GM18526 (cell line): ENCODE data around the gene STAB1.

ENCODE experiments used
- POLR2A ChIP-seq: IDR thresholded peaks from 3 replicates; pipeline ENCODE4 v1.6.1; 2011; ENCODE audit not compliant: insufficient read length; ENCODE audit errors: extremely low read depth

The STAB1 gene

DNA sequence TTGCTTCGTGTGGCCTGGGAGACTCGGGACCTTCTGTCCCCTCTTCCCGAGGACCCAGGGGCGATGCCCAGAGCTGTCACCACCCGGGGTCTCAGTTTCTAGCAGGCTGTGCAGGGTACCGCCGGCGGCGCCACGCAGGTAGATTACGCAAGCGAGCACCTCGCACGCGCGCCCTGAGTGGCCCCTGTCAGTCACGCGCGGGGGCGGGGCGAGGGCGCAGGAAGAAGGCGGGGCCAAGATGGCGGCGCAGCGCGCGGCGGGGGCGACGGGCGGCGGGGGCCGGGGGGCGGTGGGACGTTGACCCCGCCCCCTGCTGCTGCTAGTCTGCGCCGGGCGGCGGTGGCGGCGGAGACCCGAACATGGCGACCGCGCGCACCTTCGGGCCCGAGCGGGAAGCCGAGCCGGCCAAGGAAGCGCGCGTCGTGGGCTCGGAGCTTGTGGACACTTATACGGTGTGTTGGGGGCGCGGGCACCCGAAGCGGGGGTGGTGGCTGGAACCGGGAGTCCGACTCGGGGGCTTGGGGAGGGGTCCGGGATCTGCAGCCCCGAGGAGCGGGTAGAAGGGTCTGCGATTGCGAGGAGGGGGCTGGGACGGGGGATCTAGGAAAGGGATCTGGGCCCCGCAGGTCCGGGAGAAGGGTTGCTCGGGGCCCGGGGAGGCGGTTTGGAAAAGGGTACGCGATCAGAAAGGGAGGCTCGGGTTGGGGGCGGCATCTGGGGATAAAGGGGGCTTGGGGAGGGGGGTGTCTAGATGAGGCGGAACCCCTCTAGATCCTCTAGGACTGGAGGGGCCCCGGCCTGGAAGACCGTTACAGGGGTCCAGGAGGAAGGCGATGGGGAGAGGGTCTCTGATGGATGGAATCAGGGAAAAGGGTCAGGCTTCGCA lies 39.6 kb upstream of the STAB1 start, which contains the start of gene NISCH:
Gene NISCH, plus strand, starts transcription at position 322 of the 886 bp plus-strand sequence. Its CDS starts 38 bp downstream, at position 360.
- TF ChIP-seq POLR2A: peak; percentile 91

DNA sequence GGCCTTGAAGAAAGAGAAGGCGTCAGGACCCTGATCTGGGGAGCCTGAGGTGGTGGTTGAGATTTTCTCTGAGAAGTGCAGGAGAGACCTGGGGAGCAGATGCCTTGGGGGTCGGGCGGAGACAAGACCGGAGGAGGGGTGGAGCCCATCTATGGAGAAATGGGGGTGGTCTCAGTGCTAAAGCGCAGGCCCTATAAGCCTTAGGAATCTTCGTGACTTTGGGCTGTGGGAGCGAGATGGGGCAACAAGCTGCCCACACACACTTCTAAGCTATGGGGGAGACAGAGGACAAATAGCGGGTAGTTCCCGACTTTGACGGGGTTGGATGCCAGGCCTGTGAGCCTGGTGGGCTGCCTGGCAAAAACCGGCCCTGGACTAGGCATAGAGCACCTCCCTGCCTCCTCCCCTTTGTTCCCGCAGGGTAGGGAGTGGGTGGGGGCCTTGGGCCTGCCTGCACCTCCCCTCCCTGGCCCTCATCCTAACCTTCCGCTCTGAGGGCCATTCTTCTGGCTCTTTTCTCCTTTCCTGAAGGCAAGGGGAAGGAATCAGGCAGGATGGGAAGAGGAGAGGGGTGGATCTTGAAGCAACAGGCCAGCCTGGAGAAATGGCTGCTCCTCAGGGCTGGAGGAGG lies 38.9 kb upstream of the STAB1 start:
- TF ChIP-seq POLR2A: no peak

DNA sequence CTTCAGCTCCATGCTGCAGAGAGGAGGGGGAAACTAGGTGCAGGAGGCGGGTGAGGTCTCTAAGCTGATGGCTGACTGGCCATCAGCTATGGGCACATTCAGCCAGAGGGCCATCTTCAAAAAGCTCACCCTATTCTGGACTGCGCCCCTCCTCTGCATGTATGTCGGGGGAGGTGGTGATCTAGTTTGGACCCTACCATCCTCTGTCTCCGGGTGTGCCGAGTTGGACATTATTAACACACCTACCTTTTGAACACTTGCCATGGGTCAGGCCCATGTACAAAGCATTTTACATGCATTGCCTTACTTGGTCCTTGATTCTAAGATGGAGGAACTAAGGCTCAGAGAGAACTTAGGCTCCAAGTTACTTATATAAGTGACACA lies 38.3 kb upstream of the STAB1 start:
- no peak for TF ChIP-seq POLR2A

DNA sequence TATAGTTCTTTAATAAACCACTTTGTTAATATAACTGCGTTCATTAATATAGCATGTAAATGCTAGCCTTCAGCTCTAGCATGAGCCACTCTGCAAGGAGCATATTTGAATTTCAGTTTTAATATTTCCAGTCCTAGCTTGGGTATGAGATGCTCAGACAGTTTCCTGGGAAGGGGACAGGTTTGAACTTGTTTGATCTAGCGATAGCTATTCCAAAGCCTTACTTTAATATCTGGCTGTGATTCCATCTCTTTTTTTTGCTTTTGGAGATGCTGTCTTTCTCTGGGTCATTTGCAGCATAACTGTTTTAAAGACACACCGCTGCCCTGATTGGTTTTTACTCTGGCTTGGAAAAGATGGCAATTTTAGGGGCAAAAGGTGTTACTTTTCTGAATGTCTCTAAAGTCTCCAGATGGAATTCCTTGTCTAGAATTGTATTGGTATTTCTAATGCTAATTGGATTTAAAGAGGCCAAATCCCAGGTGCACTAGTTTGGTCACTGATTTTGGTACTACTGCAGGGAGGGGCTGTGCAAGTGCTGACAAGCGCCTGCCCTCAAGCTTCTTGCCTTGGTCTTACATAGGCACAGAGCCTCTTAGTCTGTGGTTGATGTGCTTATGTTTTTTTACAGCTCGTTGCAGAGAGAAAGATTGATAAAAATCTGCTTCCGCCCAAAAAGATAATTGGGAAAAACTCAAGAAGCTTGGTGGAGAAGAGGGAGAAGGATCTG lies 36.9 kb upstream of the STAB1 start:
- TF ChIP-seq POLR2A: no peak

DNA sequence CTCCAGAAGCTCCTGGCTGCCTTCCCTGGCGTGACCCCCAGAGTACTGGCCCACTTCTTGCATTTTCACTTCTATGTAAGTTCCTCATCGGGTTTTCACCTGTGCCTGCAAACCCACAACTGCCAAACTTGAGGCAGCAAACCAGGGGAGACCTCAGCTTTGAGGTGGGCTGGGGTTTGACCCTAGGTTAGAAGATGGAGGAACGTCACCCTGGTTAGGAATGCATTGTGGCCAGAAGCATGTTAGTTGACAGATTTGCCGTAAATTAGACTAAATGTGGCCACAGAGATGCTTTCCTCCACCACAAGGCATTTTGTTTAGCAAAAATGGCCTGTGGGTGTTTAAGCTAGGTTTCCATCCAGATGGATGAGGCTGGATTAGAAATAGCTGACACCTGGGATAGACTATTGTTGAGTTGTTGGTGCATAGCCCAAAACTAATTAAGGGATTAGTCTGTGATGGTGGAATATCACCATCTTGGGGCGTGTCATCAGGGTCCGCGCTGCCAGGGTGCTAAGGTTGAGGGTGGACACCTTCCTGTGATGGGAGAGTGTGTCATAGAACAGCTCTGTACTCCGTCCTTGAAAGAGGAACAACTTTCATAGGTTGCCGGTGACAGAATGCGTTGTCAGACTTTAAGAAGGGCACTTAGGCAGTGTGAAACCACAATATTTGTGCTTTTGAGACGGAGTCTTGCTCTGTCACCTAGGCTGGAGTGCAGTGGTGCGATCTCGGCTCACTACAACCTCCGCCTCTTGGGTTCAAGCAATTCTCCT lies 36.2 kb upstream of the STAB1 start:
- no peak for TF ChIP-seq POLR2A

DNA sequence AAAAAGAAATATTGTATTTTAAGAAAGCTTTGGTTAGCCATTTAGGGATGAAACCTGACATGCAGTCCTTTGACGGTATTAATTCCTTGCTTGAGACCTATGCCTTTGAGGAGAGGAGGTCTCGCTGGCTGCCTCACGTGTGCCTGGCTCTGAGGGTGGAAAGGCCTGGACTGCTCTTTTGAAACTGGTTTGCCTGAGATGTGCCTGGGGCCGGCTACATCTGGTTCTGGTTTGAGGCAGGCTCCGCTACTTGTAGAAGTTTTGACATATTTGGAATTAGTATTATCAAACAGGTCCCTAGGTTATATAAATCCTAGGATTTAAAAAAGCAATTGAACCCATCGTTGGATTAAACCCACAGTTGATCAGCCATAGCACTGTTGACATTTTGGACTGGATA lies 33.3 kb upstream of the STAB1 start:
- TF ChIP-seq POLR2A: no peak

DNA sequence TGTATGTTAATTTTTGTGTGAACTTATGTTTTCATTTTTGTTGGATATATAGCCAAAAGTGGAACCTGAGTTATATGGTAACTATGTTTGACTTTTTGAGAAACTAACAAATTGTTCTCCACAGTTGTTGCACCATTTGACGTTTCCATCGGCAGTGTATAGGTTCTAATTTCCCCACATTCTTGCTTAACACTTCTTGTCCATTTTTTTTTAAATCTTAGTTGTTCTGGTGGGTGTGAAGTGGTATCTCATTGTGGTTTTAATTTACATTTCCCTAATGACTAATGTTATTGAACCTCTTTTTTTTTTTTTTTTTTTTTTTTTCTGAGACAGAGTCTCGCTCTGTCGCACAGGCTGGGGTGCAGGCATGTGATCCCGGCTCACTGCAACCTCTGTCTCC lies 31.7 kb upstream of the STAB1 start:
- no peak for TF ChIP-seq POLR2A

DNA sequence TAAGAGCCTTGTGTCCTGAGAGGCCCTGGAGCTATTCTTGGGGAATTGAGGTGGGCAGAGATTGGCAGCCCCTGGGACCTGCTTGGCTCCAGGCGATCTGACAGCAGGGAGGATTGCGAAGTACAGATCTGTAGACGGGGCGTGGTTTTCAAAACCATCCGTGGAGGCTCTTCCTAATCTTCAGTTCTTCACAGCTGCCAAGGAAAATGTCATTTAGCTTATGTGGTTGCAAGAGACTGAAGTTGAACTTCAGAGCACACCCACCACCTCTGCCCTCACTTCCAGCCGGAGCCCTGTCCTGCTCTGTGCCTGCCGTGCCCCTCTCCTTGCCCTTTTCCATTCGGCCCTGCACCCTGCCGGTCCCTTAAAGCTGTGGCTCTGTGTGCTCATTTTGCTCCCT lies 26.8 kb upstream of the STAB1 start:
- TF ChIP-seq POLR2A: no peak

DNA sequence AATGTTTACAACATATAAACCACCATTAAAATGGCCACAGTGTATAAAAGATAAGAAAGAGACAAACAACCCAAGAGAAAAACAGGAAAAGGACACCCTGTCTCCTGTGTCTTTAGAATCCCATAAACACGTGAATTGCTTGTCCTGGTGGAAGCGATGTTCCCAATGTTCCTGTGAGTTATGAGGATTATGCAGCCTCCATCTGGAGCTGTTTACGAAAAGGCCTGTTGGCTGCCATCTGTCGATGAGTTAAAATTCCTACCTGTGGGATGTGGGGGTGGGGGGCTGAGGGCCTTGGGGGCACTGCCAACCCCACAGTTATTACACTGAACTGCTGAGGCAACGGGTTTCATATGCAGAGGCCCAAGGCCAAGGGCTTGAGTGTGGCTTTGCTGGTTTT lies 26.1 kb upstream of the STAB1 start:
- no peak for TF ChIP-seq POLR2A

DNA sequence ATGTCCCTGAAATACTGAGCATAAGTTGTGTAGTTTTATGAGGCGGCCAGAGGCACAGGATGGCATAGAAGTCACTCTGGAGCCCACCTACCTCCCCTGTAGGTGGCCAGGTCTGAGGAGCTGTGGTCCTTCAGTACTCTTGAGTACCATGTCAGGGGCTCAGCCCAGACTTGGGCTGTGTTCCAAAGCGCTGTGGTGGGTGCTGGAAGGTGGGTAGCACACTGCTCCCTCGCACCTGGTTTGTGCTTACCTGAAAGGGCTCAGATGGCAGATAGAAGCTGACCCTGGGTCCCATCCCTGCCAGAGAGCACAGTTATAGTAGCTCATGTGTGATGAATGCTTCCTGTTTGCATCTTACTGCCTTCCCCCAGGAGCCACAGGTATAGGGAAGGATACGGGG lies 24.2 kb upstream of the STAB1 start:
- TF ChIP-seq POLR2A: no peak

DNA sequence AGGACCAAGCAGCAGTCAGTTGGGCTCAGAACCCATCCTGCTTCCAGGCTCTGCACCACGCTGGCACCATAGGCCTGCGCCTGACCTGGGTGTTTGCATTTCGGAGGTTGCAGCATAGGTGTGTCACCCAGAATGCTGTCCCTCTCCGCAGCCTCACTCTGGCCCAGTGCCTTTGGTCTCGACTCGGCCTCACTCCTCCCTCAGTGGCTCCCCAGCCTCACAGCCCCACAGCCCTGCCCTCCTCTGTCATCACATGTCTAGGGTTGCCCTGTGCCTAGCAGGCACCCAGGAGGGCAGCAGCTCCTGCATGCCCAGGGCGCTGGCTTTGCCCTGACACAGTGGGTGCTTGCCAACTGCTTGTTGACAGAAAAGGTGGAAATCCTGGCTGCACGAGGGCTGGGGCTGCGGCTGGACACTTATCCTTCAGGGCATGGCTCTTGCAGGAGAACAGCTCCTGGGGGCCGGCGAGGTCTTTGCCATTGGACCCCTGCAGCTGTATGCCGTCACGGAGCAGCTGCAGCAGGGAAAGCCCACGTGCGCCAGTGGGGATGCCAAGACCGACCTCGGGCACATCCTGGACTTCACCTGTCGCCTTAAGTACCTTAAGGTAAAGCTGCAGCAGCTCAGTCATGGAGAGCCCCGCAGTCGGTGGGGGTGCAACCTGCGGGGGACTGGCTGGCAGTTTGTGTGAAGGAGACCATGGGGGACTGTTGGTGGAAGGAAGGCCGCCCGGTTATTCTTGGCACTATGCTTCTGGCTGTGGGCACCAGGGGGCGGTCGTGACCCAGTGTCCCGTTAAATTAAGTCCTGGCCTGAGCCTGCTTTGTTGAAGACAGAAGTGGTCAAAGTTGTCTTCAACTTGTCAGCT lies 23.5 kb upstream of the STAB1 start:
- TF ChIP-seq POLR2A: no peak

DNA sequence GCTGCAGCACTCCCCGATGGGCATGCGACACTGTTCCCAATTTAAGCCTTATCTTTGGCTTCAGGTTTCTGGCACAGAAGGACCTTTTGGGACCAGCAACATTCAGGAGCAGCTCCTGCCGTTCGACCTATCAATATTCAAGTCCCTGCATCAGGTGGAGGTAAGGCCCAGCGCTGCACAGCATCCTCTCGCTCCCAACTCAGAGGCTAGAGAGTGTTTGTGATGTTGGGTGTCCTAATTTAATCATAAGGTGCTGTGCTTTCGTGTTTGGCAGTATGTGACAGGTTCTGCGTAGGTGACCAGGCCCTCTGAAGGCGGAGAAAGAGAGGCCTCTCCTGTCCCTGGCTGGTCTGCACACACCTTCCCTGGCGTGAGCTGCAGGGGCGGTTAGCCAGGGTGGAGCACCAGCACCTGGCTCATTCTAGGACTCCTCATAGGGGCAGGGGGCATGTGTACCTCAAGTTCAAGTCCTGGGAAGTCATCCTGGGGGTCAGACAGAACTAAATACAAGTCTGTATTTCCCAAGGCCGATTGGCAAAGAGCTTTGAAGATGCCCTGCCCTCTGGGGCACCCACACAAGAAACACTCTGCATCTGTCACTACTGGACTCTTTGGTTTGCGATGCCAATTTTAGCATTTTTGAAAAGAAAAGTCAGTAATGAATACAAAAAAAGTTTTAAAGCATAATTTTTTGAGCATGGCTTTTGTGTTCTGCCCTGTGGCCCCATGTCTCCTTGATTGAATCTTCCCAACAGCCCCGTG lies 22.7 kb upstream of the STAB1 start:
- no peak for TF ChIP-seq POLR2A

DNA sequence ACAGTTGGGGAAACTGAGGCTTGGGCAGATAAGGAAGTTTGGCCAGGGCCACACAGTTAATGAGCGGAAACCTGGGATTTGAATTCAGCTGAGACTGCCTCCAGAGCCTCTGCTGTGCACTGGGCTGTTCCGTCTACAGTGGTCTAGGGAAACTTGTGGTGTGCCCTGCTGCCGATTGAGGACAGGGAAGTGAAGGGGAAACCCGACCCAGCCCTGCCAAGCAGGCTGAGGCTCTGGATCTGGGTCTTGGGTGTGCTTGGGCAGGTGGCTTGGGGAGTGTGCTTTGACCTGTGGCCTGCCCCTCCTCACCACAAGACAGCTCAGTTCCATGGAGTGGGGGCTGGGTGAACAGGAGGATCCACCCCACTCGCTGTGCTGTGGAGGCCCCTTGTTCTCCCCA lies 22.1 kb upstream of the STAB1 start:
- TF ChIP-seq POLR2A: no peak

DNA sequence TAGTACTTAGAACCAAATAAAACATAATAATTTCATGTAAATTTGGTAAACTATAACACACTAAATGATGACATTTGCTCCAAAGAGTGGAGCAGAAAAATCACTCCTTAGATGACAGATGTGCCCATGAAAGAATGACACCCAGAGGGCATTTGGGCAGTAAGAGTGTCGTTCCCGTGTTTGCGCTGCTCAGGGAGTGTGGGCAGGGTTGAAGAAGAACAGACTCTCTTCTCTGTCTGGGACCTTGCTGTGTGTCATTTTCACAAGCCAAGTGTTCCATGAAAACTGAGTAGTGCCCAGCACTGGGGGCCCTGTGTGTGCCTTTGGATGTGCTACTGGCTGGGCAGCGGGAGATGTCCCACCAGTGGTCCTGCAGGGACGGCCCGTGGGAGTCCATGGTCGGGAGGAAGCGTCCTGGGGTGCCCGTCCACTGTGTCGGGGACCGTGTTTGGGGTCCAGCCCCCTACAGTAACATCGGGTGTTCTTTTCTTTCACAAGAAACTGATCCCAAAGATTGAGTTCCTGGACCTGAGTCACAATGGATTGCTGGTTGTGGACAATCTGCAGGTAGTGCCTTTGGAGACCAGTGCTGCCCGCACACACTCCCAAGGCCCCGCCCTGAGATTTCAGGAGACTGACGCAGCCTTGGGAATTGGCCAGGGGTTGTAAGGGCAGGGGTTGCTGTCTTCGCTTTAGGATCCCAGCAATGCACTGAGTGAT lies 17.9 kb upstream of the STAB1 start:
- TF ChIP-seq POLR2A: no peak

DNA sequence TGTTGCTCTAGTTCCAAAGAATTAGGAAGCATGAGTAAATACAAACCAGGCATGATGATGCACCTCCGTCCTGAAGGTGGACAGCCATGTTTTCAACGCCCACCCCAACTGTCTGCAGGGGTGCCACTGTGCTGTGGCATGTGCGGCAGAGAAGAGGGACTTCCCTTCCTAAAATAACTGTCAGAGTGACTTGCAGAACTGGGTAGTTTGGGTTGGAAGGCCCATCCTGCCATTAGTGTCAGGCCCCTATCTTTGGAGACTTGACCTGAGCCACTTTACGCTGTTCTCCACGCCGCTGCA lies 17.4 kb upstream of the STAB1 start:
- TF ChIP-seq POLR2A: no peak
